NCI-H2029 treated with DMSO at 0.1 percent for 48 hours (cell line): ENCODE data around the gene PRR27.
"Not testable (repeated sequence)": the region's sequence is repeated elsewhere in the genome, so short reads cannot be mapped to it uniquely, and the experiment has no call there.

Experiments
- DNase-seq: peaks from one replicate; lab custom pipeline; 2025; lab: John Stamatoyannopoulos, UW

Gene PRR27

GRCh38 chr4:70203601-70204000 lies 49.6 kb downstream of the PRR27 start:
- DNase-seq: no peak

GRCh38 chr4:70212752-70213151 lies 58.7 kb downstream of the PRR27 start:
- DNase-seq: not testable (repeated sequence)
